Activated gamma-delta T cell (primary cell): ENCODE data around the gene SMARCA2.

ENCODE experiments used
- DNase-seq: peaks from one replicate; lab custom pipeline; 2025; lab: John Stamatoyannopoulos, UW

SMARCA2 gene

DNA sequence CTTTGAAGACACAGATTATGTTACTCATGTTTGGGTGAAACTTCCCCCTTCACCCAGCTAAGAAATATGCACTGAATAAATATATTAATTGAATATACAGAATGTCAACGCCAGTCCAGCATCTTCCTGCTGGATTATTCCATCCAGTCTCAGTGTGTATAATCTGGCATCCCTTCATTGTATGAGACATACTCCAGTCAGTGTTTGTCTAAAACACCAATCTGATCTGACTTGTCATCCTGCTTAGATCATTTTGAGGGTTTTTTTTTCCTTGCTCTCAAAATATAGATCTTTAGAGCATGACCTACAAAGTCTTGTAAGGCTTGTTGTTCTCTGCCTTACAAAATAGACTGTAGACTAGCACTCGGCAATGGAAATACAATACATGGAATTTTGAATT, 195.1 kb downstream of the SMARCA2 start:
- no peak for DNase-seq

DNA sequence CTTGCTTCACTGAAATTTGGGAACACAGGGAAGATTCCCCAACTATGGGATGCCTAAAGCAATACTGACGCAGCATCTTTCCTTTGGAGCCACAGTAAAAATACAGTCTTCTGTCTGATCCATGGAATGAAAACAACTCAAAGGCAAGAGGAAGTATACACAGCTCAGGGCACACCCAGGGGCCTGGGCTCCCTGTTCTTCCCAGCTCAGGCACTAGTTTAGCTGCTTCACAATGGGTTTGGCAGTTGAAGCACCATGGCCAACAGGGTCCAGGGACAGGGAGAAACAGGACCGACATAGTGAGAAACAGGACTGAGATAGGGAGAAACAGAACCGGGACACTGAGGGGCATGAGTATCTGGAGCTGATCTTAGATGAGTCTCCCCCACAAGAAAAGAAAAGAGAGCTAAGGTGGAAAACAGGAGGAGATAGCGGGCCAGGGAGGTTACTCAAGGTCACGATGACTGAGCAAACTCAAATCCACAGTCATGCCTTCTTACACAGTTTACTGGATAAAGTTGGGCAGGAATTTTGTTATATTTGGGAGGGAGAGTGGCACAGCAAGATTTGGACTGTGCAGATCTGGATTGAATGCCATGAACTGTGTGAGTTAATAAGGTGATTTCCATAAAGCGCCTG, 198.8 kb downstream of the SMARCA2 start:
- no peak for DNase-seq

DNA sequence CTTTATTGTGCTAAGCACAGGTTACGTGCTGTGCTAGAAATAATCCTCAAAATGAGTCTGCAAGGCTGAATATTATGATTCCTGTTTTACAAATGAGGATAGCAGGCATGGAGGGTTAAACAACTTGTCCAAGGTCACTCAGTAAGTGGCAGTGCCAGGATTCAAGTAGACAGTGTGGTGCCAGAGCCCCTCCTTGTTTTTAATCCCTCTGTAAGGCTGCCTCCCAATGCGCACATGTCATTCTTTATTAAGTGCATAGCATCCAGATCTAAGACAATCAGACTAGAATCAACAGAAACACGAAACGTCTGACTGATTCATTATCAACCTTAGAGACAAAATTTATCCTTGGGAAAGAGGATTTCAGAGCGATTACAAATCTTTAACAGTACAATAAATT, 199.6 kb downstream of the SMARCA2 start:
- DNase-seq = no peak

DNA sequence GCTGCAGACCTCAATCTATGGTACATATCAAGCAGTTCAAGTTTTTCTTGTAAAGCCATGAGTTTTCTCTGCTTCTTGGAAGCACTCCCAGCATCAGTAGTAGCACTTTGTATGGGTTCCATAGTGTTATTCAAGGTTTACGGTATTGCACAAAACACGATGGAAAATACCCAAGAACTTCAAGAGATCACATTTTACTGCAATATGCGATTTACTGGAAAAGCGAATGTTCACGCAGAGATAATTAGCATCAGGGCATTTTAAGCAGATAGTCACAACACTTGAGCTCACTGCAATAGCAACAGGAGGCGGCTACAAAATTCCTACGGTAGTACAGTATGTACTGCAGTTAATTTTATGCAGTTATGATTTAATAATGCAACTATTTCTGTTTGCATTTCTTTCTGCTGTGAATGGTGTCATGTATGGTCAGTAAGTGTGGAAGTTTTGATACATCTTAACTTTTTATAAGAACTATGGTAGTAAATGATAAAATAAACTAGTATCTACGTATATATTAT, 200.8 kb downstream of the SMARCA2 start:
- no peak for DNase-seq

DNA sequence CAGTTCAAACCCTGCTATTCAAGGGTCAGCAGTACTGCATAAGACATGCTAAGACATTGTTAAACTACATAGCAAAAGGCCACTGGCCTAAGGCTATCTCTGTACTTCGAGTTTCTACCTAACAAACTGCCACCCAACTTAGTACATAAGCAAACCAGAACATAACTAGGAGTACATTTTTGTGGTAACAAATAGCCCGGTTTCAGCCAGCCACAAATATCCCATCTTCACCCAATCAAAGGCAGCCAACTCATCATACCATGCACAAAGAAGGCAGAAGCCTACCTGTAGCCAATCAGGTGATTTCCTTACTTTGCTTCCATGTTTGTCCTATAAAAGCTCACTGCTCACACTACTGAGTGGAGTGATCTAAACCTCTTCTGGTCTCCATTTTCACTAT, 201.4 kb downstream of the SMARCA2 start:
- no peak for DNase-seq

DNA sequence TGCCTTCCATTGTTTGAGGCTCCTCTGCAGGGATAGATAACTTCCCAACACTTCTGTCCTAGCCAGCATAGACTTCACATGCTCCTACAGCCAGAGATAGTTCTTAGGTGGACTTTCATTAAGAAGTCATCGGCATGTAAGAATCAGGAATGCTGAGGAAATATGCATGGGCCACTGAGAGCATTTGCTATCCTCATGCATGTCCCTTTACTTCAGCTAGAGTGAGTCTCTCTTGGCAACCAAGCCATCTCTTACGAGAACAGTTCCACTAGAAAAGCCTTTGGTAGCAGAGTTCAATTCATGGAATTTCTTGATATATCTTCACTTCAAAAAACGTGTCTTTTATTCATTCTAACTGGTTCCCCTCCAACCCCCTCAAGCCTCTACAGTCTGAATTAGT, 202.4 kb downstream of the SMARCA2 start:
- DNase-seq = no peak

DNA sequence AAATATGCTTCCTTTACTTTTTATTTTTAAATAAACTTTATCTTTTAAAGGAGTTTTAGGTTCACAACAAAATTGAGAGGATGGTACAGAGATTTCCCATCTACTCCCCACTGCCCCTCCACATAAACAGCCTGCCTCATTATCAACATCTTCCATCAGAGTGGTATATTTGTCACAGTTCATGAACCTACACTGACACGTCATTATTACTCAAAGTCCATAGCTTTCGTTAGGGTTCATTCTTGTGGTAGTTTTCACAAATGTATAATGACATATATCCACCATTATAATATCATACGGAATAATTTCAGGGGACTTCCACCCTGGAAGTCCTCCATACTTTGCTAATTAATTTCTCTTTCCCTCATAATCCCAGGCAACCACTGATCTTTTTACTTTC, 204.9 kb downstream of the SMARCA2 start:
- DNase-seq = no peak

DNA sequence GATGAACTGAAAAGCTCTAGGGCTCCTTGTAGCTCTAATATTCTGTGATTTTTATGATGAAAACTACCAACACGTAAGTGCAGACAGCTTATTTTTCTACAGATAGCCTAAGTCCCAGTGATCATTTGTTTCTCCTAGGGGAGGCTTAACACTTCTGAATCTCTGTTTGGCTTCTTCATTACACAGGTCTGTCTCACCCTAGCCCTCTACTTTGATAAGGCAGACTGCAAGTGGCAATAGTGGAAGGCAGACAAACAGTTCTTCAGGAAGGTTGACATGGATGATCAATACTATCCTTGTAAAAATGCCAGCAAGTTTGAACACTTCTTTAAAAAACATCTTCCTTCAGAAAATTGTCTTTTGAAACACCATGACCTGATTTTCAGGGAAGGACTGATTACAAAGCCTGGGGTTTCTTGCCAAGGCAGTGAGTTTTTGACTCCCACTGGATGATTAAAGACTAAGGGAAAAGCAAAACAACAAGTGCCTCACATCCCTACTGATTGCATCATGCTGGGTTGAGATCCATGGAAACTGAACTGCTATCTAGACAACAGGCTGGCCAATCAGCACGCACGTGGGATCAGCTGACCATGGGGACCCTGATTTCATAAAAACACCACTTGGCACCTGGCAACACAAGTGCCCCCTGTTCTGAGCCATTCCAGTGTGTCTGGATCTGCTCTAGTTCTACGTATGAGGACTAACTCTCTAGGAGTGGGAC, 212.2 kb downstream of the SMARCA2 start:
- no peak for DNase-seq

DNA sequence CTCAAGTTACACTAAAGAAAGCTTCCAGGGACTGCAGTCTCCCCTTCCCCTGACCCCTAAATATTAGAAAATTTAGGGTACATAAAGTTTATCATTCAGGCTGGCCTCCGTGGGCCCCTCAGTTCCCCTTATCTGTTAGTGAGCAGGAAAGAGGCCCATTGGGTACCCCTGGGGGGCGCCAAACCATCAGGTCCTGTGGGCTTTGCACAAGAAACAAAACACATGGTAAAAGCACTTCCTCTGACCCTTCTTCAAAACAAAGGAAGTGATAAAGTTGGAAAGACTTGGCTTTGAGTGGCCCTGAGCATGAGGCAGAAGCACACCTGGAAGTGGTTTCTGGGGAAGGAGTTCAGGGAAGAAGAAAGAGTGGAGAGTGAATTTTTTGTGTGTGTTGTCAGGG, 213.0 kb downstream of the SMARCA2 start:
- DNase-seq = no peak

DNA sequence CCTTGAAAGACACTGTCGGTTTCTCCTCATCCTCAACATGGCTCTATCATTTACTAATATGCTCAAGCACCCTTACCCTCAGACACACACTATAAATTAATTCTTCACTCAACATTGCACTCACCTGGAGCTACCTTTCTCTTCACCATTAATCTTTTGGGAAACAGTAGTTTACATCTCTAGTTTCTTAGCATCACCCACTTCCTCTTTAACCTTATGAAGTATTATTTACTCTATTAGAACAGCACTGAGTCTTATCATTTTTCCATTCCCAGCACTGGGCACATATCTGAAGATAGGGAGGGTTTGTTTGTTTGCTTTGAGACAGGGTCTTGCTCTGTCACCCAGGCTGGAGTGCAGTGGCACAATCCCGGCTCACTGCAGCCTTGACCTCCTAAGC, 213.5 kb downstream of the SMARCA2 start:
- DNase-seq = no peak

DNA sequence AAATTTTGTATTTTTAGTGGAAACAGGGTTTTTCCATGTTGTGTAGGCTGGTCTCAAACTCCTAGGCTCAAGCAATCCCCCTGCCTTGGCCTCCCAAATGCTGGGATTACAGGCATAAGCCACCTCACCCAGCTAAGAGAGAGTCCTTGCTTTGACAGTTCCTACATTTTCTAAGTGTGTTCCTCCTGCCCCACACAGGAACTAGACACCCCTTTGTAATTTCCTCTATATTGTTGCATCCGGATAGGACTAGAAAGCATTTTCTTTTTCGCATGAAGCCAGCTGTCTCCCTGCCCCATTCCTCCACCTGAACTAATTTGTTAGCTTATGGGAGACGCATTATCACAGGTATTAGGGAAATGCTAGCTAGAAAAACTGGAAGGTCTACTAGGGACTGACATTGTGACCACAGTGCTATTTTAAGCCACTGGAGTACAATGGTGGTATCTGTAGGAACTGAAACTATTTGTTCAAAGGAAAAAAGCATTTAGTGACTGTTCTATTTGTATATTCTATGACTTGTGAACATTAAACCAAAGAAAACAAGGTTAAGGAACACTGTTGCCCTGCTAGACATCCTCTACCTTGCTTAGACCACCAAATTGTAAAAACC, 214.1 kb downstream of the SMARCA2 start:
- DNase-seq = no peak

DNA sequence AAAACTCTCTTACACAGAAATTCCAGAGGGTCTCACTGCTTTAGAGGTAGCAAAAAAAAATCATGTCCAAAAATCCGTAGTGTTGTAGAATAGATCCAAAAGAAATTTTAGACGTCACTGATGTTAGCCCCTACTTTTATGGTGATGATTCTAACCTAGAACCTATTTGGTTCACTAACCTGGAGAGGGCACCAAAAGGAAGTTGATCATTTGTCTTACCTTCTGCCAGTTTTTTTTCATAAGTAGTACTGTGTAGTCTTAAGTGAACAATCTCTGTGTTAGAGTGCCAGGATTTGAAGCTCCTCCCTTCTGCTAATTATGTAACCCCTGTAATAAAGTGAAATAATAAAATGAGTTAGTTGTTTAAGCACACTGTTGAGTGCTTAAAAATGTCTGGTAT, 215.2 kb downstream of the SMARCA2 start:
- no peak for DNase-seq

DNA sequence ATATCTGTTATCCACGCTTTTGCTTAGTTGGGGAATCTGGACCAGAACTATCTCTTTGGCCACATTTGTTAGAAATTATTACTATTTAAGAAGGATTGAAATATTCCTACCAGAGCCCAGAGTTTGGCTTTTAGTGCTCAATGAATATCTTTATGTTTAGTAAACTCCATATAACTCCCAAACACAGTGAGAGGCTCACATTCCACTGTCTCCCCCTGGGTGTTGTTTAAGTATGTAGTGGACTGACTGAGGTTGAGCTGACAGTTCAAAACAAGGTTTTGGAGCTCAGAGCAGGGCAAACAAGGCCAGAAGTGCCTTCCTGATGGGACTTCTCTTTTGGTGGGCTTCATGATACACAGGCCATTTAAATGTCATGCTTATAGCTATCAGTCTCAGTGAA, 216.0 kb downstream of the SMARCA2 start:
- no peak for DNase-seq

DNA sequence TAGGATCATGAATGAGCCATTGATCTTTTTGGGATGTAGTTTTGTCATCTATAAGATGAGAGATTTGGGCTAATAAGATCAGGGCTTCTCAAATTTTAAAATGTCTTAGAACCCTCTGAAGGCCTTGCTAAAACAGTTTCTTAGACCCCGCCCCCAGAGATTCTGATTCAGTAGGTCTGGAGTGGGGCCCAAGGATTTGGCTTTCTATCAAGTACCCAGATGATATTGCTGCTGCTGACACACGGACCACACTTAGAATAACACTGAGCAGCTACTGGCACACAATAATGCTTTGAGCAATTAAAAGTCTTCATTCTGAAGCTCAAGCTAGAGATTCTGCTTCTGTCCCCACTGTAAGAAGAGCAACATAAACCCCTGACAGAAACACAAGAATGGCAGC, 216.7 kb downstream of the SMARCA2 start:
- DNase-seq = no peak

DNA sequence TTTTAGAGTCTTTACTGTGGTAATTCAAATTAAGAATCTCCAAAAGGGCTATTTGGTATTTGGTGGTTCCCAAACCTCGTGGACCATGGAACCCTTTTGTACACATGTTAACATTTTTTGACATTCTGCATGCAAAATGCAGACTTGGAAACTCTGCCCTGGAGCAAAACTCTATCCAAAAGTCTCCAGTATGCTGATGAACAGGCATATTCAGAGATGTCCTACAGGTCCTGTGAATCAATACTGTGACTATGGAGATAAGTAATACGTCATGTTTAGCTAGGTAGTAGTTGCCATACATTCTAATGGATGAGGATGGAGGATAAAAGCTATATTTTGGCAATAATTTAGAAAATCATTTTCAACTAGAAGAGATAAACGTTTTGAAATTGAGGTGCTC, 218.1 kb downstream of the SMARCA2 start:
- DNase-seq = no peak

DNA sequence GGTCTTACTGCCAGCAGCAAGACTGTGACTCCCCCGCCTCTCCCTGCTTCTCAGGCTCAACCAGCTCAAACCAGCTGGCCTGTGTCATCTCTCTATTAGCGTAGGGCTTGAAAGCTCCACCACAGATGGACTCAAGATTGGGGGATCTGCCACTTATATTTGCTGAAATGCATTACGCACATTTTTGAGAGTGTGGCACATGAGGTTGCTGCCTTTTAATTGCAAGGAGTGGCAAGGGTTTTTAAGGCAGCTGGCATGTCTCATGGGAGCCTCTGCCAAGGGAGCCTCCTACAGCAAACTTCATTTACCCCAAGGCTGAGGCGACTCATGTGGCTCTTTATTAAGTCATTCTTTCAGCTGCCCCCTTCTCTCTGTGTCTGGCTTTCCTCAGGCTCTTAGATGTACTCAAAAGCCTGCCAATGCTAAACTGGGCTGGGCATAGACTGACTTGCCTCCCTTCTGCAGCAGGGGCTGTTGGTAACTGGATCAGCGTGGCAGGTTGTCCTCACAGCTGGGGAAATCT, 219.3 kb downstream of the SMARCA2 start:
- no peak for DNase-seq

DNA sequence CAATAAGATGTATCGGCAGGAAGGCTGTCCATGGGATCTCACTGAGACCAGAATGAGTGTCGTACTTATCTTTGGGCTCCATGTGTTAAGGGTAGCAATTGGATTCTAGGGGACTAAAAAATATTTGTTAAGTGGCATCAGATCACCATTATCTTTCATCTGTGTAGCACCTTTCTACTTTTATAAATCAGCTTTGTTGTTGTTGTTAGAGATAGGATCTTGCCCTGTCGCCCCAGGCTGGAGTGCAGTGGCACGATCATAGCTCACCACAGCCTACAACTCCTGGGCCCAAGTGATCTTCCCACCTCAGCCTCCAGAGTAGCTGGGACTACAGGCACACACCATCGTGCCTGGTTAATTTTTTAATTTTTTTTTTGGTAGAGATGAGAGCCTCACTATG, 220.5 kb downstream of the SMARCA2 start:
- DNase-seq = no peak

DNA sequence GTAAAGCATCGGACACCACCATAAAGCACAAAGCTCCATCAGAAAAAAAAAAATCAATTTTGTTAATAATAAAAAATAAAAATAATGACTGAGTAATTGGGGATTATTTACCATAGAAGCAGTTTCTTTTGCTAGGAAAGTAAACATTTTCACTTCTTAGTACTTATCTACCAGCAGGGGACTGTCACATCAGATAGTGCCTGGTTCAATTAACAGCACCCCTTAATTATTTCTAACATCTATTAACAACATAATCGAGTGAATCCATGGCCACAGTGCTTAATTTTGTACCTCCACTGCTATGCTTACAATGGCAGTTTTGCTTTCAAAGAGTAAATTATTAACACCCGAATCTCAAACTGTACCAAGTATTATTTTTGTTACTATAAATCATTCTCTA, 221.7 kb downstream of the SMARCA2 start:
- DNase-seq = no peak

DNA sequence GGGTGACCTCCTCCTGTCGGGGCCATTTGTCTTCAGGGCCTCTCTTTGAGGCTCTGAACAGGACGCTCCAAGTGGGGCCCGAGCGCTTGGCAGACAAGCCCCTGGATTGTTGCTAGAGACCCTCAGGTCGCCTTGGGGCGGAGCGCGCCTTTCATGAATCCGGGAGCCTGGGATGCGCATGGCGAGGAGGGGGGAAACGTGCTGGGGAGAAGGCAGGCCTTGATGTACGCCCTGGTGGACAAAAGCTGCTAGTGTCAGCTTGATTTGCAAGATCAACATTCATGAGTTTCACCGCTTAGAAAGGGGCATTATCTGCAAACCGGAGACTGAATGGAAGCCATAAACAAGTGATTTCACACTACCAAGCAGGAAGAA, 226.3 kb downstream of the SMARCA2 start:
- no peak for DNase-seq

DNA sequence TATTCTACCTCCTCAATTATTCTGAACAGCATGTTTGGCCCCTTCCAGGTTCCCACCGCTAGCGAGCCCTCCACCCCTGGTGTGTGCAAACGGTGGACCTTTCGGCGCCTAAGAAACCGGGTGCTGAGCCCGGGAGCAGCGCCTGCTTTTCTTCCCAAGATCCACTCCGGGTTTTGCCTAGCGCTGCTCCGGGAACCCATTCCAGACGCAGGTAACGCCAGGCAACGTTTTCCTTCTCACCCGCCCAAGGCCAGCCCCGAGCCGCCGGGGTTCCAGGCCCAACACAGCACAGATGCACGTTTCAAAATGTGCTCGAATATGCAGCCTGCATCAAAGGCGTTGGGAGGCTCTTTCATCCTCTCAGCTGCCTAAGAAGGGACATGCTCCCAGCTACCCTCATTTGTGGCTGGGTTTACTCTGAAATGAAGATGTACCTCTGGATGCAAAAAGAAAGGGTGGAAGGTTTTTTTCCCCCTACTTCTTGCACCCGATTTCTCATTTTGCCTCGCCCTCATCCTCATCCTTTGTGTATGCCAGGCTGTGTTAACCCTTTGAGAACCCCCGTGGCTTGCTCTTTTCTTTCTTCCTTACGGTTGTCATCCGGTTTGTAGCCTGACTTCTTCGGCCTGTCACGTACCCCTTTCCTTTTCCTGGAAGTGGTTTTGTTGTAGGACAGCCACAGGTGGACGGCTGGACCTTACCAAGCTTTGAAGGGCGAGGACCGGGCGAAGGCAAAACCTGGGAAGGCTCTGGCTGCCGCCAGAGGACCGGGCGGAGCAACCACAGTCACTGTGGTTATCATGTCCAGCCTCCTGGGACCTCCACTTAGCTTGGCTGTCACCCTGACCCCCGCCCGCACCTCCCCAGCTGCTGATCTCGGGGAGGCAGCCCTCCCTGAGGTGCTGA, 226.9 kb downstream of the SMARCA2 start:
- DNase-seq = no peak

DNA sequence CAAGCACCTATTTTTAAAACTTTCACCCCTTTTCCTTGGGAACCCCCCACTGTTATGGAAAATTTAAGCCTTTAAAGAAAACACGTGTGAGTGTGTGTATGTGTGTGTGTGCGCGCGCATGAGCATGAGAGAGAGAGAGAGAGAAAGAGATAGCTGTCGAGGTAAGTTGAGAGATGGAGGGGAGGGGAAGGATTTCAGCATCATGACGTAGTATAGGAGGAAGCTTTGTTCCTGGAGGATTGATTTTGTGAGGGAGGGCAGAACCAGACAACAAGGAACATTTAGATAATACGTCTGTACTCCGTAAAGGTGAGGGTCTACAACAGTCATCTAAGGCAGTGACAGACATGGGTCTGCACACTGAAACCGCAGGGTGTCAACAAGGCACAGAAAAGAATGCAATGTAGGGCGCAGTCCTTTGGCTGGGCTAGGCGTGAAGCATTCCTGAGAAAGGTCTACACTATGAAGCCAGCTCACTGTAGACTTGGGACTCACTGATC, 227.7 kb downstream of the SMARCA2 start:
- no peak for DNase-seq
